ENCODE data around the gene DRGX. TPM values are rescaled to one million over a fixed set of nuclear protein-coding genes. Genes with fewer than 3 reads are reported as not detected.

The DRGX gene
- total and polyA plus RNA-seq, 10 of the 15 experiments (the other 5 are each of a cell fraction or from before 2014, with no cell fraction given), result not detected

GRCh38 chr10:49388161-49388560 lies 7.7 kb downstream of the DRGX start:
- no peaks in the 10 kb centered on the region for H3K79me2 ChIP-seq (ENCODE audit: control insufficient read depth, insufficient read depth, low read length)
- H3K9me3 ChIP-seq (replicated peaks; ENCODE audit: control insufficient read depth, insufficient read depth, low read length), result no peaks in the 10 kb centered on the region
- H4K20me1 ChIP-seq (ENCODE audit: control insufficient read depth, insufficient read depth), result no peaks in the 10 kb centered on the region
- no peak overlapping the region for H3K27ac ChIP-seq (ENCODE audit: control insufficient read depth, insufficient read depth)
- CTCF ChIA-PET, result interaction anchor here (0.6 to 1.3 kb wide), 2 partner anchors 274 to 730 kb away, joined by 3 to 4 read pairs; no protein-coding TSS in a partner anchor
- SMC1A ChIA-PET (ENCODE audit: uncharacterized antibody, unreplicated experiment), result no interaction called here
- no peak overlapping the region for H3K4me3 ChIP-seq
- ATAC-seq (no peak), FAIRE-seq (no peak), DNase-seq (ENCODE audit: low read depth, low spot score) (no peak)
- no peak overlapping the region for H3K4me2 ChIP-seq (ENCODE audit: control insufficient read depth, insufficient read depth)
- RAD21 ChIA-PET (ENCODE audit: unreplicated experiment), result no interaction called here
- in situ Hi-C loops (cut with MboI) (no loop called here), intact Hi-C loops (cut with micrococcal nuclease; ENCODE audit: unreplicated experiment) (no loop called here)
- POLR2A ChIA-PET, result no interaction called here
- BruUV-seq (replicated peaks), result no TSS peak
- peaks cover 1 to 12% of the 10 kb centered on the region in 2 experiments for H3K27me3 ChIP-seq (replicated peaks in 1 of 2; ENCODE audit: control insufficient read depth in 2 of 2, insufficient read depth in 2 of 2, low read length in 1 of 2)
- H2AFZ ChIP-seq (ENCODE audit: control insufficient read depth, low read depth, low read length), result no peak overlapping the region
- H3K36me3 ChIP-seq (ENCODE audit: control insufficient read depth in 2 of 2, insufficient read depth in 2 of 2, low read length in 1 of 2), result no peaks in the 10 kb centered on the region
- H3K4me1 ChIP-seq (ENCODE audit: control insufficient read depth, insufficient read depth, low read length), result no peaks in the 10 kb centered on the region
- no peak overlapping the region for H3K9ac ChIP-seq (ENCODE audit: control insufficient read depth, insufficient read depth, low read length)
- no peak for TF ChIP-seq TARDBP (IDR thresholded peaks at IDR 0.05; ENCODE audit: borderline replicate concordance)
- TF ChIP-seq HDAC2 (IDR thresholded peaks at IDR 0.05), result no peak
- TF ChIP-seq CHD2 (IDR thresholded peaks at IDR 0.05; ENCODE audit: borderline replicate concordance, low read depth, low read length), result no peak
- TF ChIP-seq IKZF2 (IDR thresholded peaks at IDR 0.05), result no peak
- TF ChIP-seq, protein P1, sequence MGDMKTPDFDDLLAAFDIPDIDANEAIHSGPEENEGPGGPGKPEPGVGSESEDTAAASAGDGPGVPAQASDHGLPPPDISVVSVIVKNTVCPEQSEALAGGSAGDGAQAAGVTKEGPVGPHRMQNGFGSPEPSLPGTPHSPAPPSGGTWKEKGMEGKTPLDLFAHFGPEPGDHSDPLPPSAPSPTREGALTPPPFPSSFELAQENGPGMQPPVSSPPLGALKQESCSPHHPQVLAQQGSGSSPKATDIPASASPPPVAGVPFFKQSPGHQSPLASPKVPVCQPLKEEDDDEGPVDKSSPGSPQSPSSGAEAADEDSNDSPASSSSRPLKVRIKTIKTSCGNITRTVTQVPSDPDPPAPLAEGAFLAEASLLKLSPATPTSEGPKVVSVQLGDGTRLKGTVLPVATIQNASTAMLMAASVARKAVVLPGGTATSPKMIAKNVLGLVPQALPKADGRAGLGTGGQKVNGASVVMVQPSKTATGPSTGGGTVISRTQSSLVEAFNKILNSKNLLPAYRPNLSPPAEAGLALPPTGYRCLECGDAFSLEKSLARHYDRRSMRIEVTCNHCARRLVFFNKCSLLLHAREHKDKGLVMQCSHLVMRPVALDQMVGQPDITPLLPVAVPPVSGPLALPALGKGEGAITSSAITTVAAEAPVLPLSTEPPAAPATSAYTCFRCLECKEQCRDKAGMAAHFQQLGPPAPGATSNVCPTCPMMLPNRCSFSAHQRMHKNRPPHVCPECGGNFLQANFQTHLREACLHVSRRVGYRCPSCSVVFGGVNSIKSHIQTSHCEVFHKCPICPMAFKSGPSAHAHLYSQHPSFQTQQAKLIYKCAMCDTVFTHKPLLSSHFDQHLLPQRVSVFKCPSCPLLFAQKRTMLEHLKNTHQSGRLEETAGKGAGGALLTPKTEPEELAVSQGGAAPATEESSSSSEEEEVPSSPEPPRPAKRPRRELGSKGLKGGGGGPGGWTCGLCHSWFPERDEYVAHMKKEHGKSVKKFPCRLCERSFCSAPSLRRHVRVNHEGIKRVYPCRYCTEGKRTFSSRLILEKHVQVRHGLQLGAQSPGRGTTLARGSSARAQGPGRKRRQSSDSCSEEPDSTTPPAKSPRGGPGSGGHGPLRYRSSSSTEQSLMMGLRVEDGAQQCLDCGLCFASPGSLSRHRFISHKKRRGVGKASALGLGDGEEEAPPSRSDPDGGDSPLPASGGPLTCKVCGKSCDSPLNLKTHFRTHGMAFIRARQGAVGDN (IDR thresholded peaks at IDR 0.05), result no peak
- no peak for TF ChIP-seq ZNF622 (IDR thresholded peaks at IDR 0.05)
- TF ChIP-seq RELB (IDR thresholded peaks at IDR 0.05; ENCODE audit: low read depth), result no peak
- TF ChIP-seq LARP7 (IDR thresholded peaks at IDR 0.05), result no peak
- TF ChIP-seq SUZ12 (IDR thresholded peaks at IDR 0.05; ENCODE audit: unreplicated experiment), result no peak
- no peak for TF ChIP-seq STAT3 (IDR thresholded peaks at IDR 0.05; ENCODE audit: low read depth, low read length)
- TF ChIP-seq MYC (IDR thresholded peaks at IDR 0.05; ENCODE audit: insufficient read depth, insufficient read length, insufficient replicate concordance, low read length, severe bottlenecking), result no peak
- TF ChIP-seq, protein P2, sequence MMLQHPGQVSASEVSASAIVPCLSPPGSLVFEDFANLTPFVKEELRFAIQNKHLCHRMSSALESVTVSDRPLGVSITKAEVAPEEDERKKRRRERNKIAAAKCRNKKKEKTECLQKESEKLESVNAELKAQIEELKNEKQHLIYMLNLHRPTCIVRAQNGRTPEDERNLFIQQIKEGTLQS (IDR thresholded peaks at IDR 0.05; ENCODE audit: borderline replicate concordance, extremely low read depth, low read depth, low read length), result no peak
- TF ChIP-seq SPI1 (IDR thresholded peaks at IDR 0.05; ENCODE audit: borderline replicate concordance, insufficient read depth, low read depth, low read length), result no peak
- TF ChIP-seq GABPA (IDR thresholded peaks at IDR 0.05; ENCODE audit: low read depth), result no peak
- no peak for TF ChIP-seq ZBTB40 (IDR thresholded peaks at IDR 0.05; ENCODE audit: borderline replicate concordance)

Measured in GM12878 (cell line).